OCI-LY3 (cell line): Measurements from ENCODE around the gene ABCB8.

Experiments
- H2AFZ ChIP-seq: fragments of 200-600, 300-600 bp; shearing (Covaris generic); 2 replicates; pipeline ENCODE4 v1.6.0; 2014; ENCODE audit warnings: antibody characterized with exemption, low read depth, low read length
- H3K27ac ChIP-seq: fragments of 200-600, 300-600 bp; sonication (generic); 2 replicates; pipeline ENCODE4 v1.5.1; 2014; ENCODE audit warnings: mild to moderate bottlenecking, low read length, moderate library complexity, mixed read lengths
- H3K27me3 ChIP-seq: fragments of 200-600, 300-600 bp; sonication (generic); 2 replicates; pipeline ENCODE4 v1.6.1; 2014; ENCODE audit warnings: low read depth, low read length, mixed read lengths
- H3K36me3 ChIP-seq: fragments of 200-600, 300-600 bp; sonication (generic); replicated peaks from 2 replicates; pipeline ENCODE3; 2014; ENCODE audit warnings: low read depth, low read length, mixed read lengths
- H3K4me1 ChIP-seq: fragments of 300-600, 200-600 bp; sonication (generic); 2 replicates; pipeline ENCODE4 v1.6.1; 2014; ENCODE audit warnings: low read length, mixed read lengths
- H3K4me2 ChIP-seq: fragments of 200-600, 300-600 bp; sonication (generic); 2 replicates; pipeline ENCODE4 v1.6.1; 2014; ENCODE audit warnings: low read length, mixed read lengths
- H3K4me3 ChIP-seq: fragments of 300-600, 200-600 bp; sonication (generic); 2 replicates; pipeline ENCODE4 v1.5.1; 2014; ENCODE audit warnings: antibody characterized with exemption, mild to moderate bottlenecking, low read length, moderate library complexity
- H3K79me2 ChIP-seq: fragments of 300-600, 200-600 bp; shearing (Covaris generic); 2 replicates; pipeline ENCODE4 v1.6.1; 2014; ENCODE audit warnings: mild to moderate bottlenecking, low read length, mixed read lengths
- H3K9ac ChIP-seq: fragments of 300-600, 200-600 bp; shearing (Covaris generic); 2 replicates; pipeline ENCODE4 v1.6.0; 2014; ENCODE audit warnings: mild to moderate bottlenecking, low read length, moderate library complexity
- H3K9me3 ChIP-seq: fragments of 200-600, 300-600 bp; shearing (Covaris generic); 2 replicates; pipeline ENCODE4 v1.6.1; 2014; ENCODE audit warnings: low read length, mixed read lengths; ENCODE audit not compliant: insufficient read depth
- H4K20me1 ChIP-seq: fragments of 200-600, 300-600 bp; sonication (generic); 2 replicates; pipeline ENCODE4 v1.6.1; 2016; ENCODE audit warnings: low read length, mixed read lengths; ENCODE audit not compliant: insufficient read depth
- EZH2phosphoT487 ChIP-seq: fragments of 200-600 bp; shearing (Covaris generic); IDR thresholded peaks from 2 replicates; pipeline ENCODE4 v1.6.1; 2018; ENCODE audit warnings: antibody characterized with exemption, mixed run types, low read depth
- TF ChIP-seq, protein P1 (sequence below): fragments of 200-600, 300-600 bp; sonication (generic); IDR thresholded peaks from 2 replicates; pipeline ENCODE4 v1.5.1; 2014; ENCODE audit warnings: antibody characterized with exemption, low read length, low read depth

The ABCB8 gene

DNA sequence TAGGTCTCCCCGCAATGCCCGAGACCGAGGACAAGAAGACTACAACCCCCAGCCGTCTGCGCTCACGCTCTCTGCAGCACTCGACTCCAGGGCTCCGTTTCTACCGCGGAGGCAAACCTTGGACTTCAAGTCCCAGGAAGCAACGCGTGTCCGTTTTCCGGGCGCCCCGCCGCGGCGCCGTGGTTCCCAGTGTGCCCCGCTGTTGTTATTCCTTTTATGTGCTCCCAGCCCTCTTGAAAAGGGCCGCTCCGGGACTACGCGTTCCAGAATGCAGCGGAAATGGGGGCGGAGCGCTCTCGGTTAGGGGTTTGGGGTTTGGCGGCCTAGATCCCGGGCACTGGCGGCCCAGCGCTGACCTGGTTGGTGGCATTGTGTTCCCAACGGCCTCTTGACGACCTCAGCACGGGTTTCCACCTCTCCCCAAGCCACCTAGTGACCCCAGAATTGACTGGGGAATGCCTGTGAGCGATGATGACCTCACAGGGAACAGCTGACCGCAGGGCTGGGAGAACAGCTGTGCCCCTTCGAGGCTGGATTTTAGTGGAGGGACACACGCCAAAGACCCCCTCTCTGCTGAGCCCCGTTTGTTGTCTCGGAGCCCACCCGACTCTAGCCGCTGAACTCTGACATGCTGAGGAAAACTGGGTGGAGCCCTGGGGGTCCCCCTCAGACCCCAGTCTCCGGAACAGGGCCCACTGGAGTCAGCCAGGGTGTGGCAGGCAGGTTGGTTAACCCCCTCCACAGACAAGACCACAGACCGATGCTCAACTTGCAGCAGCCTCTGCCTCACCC, 29.9 kb downstream of the ABCB8 start:
- Histone ChIP-seq H3K9me3 (no peaks in the 10 kb centered on the region), H4K20me1 (peaks cover 12% of the 10 kb centered on the region), H3K4me2 (peak overlapping the region; percentile 99), H2AFZ (peak overlapping the region; percentile 7; the same call in 1 of the 2 replicates), H3K27me3 (no peaks in the 10 kb centered on the region), H3K79me2 (peaks cover 26% of the 10 kb centered on the region), H3K4me3 (peak overlapping the region; percentile 90), H3K9ac (peak overlapping the region; percentile 87), H3K4me1 (peaks cover 16% of the 10 kb centered on the region), H3K36me3 (no peaks in the 10 kb centered on the region), H3K27ac (peak overlapping the region; percentile 72)
- TF ChIP-seq, protein P1, sequence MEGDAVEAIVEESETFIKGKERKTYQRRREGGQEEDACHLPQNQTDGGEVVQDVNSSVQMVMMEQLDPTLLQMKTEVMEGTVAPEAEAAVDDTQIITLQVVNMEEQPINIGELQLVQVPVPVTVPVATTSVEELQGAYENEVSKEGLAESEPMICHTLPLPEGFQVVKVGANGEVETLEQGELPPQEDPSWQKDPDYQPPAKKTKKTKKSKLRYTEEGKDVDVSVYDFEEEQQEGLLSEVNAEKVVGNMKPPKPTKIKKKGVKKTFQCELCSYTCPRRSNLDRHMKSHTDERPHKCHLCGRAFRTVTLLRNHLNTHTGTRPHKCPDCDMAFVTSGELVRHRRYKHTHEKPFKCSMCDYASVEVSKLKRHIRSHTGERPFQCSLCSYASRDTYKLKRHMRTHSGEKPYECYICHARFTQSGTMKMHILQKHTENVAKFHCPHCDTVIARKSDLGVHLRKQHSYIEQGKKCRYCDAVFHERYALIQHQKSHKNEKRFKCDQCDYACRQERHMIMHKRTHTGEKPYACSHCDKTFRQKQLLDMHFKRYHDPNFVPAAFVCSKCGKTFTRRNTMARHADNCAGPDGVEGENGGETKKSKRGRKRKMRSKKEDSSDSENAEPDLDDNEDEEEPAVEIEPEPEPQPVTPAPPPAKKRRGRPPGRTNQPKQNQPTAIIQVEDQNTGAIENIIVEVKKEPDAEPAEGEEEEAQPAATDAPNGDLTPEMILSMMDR, result no peak
- no peak for TF ChIP-seq EZH2phosphoT487

DNA sequence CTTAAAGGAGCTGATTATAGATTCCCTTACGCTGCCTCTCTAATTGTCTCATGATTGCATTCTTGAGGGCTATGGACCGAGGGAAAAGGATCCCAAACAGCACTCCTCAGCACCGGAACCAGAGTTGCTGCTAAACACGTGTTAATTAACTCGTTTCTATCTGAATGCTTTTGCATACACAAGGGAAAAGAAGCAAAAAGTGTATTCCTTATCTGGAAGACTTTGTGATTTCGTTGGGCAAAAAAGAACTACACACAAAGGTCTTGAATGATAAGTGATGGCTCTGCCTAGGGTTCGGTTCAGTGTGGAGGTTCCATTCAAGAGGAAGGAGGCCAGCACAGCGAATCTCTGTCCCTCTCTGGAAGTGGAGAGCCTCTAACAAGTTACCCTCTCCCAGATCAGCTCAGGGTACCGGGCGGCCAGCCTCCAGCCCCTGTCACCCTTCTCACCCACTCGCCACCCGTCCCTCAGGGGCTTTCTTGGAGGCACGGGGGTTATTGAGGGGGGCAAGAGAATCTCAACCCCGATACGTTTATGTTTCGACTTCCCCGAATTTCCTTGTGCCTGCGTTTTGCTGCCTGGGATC, 30.6 kb downstream of the ABCB8 start:
- peak overlapping the region; percentile 37; the same call in 1 of the 2 replicates for H2AFZ ChIP-seq
- H3K4me2 ChIP-seq, result peak overlapping the region; percentile 99

DNA sequence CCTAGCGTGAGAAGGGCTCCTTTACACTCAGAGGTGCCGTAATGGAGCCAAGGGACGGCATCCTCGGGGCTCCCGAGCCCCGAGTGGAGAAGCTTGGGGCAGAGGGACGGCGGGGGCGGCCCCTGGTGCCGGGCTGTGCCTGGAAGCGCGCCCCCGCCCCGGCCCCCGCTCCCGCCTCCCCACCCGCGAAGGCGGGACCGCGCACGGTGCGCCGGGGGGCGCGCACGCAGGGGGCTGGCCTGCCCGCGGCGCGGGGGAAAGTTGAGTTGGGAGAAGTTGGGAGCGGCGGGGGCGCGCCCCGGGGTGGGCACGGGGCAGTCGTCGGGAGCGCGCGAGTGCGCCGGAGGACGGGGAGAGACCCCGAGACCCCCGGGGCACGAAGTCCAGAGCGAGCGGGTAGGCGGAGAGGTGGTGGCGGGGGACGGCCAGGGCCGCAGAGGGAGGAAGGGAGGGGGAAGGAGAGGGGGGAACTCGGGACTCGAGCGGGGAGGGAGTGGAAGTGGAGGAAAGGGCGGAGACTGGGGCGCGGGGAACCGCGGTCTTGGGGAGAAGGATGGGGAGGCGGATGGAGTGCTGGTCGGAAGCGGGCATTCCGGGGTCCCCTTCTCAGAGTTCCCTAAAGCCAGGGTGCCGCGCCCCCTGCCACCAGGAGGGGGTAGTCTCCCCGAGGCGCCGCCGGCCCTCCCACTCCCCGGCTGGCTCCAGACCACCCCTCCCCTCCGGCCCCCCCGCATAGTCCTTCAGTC, 31.3 kb downstream of the ABCB8 start, which contains the start of gene SLC4A2:
Gene SLC4A2 (plus strand): TSS at position 223 of the 746 bp plus-strand sequence. CDS start 2,399 bp downstream, outside the sequence.
- Histone ChIP-seq H3K4me1 (peaks cover 16% of the 10 kb centered on the region), H3K4me2 (peak within 1 kb of the TSS; percentile 99), H3K9ac (peak within 1 kb of the TSS; percentile 87), H3K4me3 (peak within 1 kb of the TSS; percentile 90), H4K20me1 (peaks cover 12% of the 10 kb centered on the region), H3K79me2 (peaks cover 26% of the 10 kb centered on the region), H3K27me3 (no peaks in the 10 kb centered on the region), H2AFZ (peak within 1 kb of the TSS; percentile 49; the same call in 1 of the 2 replicates), H3K27ac (peak within 1 kb of the TSS; percentile 72), H3K36me3 (peaks cover 2% of the 10 kb centered on the region), H3K9me3 (no peaks in the 10 kb centered on the region)
- TF ChIP-seq, protein P1, result peak; percentile 46
- TF ChIP-seq EZH2phosphoT487, result no peak

More for the DNA sequence above, 30.6 kb downstream of the ABCB8 start:
- peak overlapping the region; percentile 87 for H3K9ac ChIP-seq
- H3K4me1 ChIP-seq, result peaks cover 16% of the 10 kb centered on the region
- H3K27me3 ChIP-seq, result no peaks in the 10 kb centered on the region
- H3K4me3 ChIP-seq, result peak overlapping the region; percentile 90
- H3K36me3 ChIP-seq, result no peaks in the 10 kb centered on the region
- TF ChIP-seq EZH2phosphoT487, result no peak
- TF ChIP-seq, protein P1, result no peak
- H3K79me2 ChIP-seq, result peaks cover 26% of the 10 kb centered on the region
- H3K9me3 ChIP-seq, result no peaks in the 10 kb centered on the region
- H3K27ac ChIP-seq, result peak overlapping the region; percentile 72
- peaks cover 12% of the 10 kb centered on the region for H4K20me1 ChIP-seq

DNA sequence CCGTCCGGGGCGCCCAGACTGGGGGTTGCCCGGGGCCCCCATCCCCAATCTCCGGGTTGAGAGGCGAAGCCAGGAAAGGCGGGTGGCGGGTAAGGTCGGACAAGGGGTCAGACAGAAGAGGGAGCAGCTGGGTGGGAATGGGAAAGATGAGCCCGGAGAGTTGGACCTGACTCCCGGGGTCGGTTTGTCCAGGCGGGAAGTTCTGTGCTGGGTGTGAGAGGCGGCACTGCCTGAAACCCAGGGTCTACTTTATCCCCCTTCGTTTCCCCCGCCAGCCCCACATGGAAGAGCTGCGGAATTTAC, 31.8 kb downstream of the ABCB8 start:
- Histone ChIP-seq H3K4me3 (peak overlapping the region; percentile 90), H3K4me1 (peaks cover 16% of the 10 kb centered on the region), H3K9me3 (no peaks in the 10 kb centered on the region), H3K36me3 (peaks cover 7% of the 10 kb centered on the region), H3K4me2 (peak overlapping the region; percentile 99), H3K9ac (peak overlapping the region; percentile 87), H3K27ac (peak overlapping the region; percentile 72), H3K79me2 (peaks cover 26% of the 10 kb centered on the region), H4K20me1 (peaks cover 12% of the 10 kb centered on the region), H2AFZ (no peak overlapping the region), H3K27me3 (no peaks in the 10 kb centered on the region)
- no peak for TF ChIP-seq EZH2phosphoT487
- TF ChIP-seq, protein P1, result no peak
